HCT116 (cell line): ENCODE measurements around the gene CRADD.

Experiments
- EZH2phosphoT487 ChIP-seq: fragments of 200-600 bp; IDR thresholded peaks from 2 replicates; pipeline ENCODE4 v1.6.1; 2018; ENCODE audit warnings: antibody characterized with exemption, borderline replicate concordance
- JUND ChIP-seq: IDR thresholded peaks from 2 replicates; pipeline ENCODE4 v1.6.1; 2012
- POLR2A ChIP-seq: IDR thresholded peaks from 2 replicates; pipeline ENCODE4 v1.7.0; 2011; ENCODE audit warnings: borderline replicate concordance; ENCODE audit not compliant: insufficient read depth, insufficient read length; ENCODE audit errors: extremely low read depth
- POLR2AphosphoS5 ChIP-seq: IDR thresholded peaks from 2 replicates; pipeline ENCODE4 v1.6.1; 2011; ENCODE audit warnings: mild to moderate bottlenecking, low read depth, low read length, moderate library complexity
- RAD21 ChIP-seq: IDR thresholded peaks from 2 replicates; pipeline ENCODE4 v1.6.1; 2012; ENCODE audit warnings: low read depth, mild to moderate bottlenecking
- SP1 ChIP-seq: IDR thresholded peaks from 2 replicates; pipeline ENCODE4 v1.6.1; 2012; ENCODE audit warnings: low read depth
- ZFX ChIP-seq: fragments of 450-650 bp; IDR thresholded peaks from 2 replicates; pipeline ENCODE4 v1.6.1; 2017
- ZNF274 ChIP-seq: fragments of 200-500 bp; sonication (Bioruptor generic); IDR thresholded peaks from 2 replicates; pipeline ENCODE4 v1.6.1; 2014; ENCODE audit warnings: mild to moderate bottlenecking, low read depth, low read length, inconsistent platforms
- TF ChIP-seq, protein P1 (sequence below), 3 experiments: fragments of 200-600 bp in 1 of 3; sonication (generic) in 1 of 3; IDR thresholded peaks in 2 of 3; conservative IDR thresholded peaks in 1 of 3; 2 replicates each; pipeline ENCODE4 v1.5.1; 2012 to 2017; ENCODE audit warnings: low read depth in 2 of 3, low read length in 2 of 3, antibody characterized with exemption in 1 of 3, borderline replicate concordance in 1 of 3, control low read depth in 1 of 3, mild to moderate bottlenecking in 1 of 3, mixed read lengths in 1 of 3, mixed run types in 1 of 3, moderate library complexity in 1 of 3; ENCODE audit not compliant: insufficient read depth in 1 of 3
- TF ChIP-seq, protein P2 (sequence below): IDR thresholded peaks from 2 replicates; pipeline ENCODE4 v1.6.1; 2012; ENCODE audit warnings: low read depth
- TF ChIP-seq, protein P3 (sequence below): IDR thresholded peaks from 2 replicates; pipeline ENCODE4 v1.6.1; 2012
- TF ChIP-seq, protein P4 (sequence below): IDR thresholded peaks from 2 replicates; pipeline ENCODE4 v1.6.1; 2011; ENCODE audit warnings: mild to moderate bottlenecking, low read length, moderate library complexity; ENCODE audit not compliant: insufficient replicate concordance; ENCODE audit errors: extremely low read depth

DNA sequence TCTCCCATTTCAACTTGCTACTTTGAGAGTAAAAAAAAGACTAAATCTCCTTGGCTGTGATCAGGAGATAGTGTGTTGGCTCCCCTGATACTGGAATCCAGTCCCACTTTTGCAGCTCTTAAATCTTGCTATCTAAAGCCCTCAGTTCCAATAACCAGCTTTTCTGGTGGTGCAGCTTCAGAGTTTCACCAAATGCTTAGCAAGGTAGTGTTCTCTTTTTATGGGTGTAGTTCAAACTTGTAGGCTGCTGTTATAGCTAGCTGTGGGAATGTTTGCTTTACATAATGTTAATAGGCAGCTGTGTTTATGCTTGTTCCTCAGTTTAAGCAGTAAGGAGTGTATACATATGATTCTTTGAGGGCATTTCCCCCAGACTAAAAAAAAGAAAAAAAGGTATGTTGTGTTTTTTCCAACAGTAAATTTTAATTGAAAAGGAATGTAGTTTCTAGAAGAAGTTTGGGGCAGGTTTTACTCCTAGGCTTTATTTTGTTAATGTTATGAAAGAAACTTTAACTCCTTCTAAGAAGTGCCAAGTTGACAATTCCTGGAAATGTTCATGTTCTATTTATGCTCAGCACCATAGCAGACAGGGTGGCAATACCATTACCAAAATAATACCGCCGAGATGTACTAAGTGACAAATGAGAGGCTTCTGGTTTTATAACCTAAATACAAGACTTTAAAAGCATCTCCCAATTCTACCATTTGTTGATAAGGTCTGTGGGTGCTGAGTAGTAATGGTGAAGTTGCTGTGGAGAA is 12.1 kb downstream of the CRADD start:
- TF ChIP-seq, protein P1, sequence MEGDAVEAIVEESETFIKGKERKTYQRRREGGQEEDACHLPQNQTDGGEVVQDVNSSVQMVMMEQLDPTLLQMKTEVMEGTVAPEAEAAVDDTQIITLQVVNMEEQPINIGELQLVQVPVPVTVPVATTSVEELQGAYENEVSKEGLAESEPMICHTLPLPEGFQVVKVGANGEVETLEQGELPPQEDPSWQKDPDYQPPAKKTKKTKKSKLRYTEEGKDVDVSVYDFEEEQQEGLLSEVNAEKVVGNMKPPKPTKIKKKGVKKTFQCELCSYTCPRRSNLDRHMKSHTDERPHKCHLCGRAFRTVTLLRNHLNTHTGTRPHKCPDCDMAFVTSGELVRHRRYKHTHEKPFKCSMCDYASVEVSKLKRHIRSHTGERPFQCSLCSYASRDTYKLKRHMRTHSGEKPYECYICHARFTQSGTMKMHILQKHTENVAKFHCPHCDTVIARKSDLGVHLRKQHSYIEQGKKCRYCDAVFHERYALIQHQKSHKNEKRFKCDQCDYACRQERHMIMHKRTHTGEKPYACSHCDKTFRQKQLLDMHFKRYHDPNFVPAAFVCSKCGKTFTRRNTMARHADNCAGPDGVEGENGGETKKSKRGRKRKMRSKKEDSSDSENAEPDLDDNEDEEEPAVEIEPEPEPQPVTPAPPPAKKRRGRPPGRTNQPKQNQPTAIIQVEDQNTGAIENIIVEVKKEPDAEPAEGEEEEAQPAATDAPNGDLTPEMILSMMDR (IDR thresholded peaks at IDR 0.05 in 2 of 3, conservative IDR thresholded peaks at IDR 0.05 in 1 of 3; ENCODE audit: borderline replicate concordance in 1 of 3, insufficient read depth in 1 of 3, low read depth in 2 of 3, low read length in 2 of 3): no peak
- no peak for TF ChIP-seq POLR2AphosphoS5
- no peak for TF ChIP-seq POLR2A
- TF ChIP-seq ZFX: no peak
- TF ChIP-seq, protein P2, sequence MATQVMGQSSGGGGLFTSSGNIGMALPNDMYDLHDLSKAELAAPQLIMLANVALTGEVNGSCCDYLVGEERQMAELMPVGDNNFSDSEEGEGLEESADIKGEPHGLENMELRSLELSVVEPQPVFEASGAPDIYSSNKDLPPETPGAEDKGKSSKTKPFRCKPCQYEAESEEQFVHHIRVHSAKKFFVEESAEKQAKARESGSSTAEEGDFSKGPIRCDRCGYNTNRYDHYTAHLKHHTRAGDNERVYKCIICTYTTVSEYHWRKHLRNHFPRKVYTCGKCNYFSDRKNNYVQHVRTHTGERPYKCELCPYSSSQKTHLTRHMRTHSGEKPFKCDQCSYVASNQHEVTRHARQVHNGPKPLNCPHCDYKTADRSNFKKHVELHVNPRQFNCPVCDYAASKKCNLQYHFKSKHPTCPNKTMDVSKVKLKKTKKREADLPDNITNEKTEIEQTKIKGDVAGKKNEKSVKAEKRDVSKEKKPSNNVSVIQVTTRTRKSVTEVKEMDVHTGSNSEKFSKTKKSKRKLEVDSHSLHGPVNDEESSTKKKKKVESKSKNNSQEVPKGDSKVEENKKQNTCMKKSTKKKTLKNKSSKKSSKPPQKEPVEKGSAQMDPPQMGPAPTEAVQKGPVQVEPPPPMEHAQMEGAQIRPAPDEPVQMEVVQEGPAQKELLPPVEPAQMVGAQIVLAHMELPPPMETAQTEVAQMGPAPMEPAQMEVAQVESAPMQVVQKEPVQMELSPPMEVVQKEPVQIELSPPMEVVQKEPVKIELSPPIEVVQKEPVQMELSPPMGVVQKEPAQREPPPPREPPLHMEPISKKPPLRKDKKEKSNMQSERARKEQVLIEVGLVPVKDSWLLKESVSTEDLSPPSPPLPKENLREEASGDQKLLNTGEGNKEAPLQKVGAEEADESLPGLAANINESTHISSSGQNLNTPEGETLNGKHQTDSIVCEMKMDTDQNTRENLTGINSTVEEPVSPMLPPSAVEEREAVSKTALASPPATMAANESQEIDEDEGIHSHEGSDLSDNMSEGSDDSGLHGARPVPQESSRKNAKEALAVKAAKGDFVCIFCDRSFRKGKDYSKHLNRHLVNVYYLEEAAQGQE: no peak
- TF ChIP-seq, protein P3, sequence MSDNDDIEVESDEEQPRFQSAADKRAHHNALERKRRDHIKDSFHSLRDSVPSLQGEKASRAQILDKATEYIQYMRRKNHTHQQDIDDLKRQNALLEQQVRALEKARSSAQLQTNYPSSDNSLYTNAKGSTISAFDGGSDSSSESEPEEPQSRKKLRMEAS: no peak
- TF ChIP-seq ZNF274: no peak
- no peak for TF ChIP-seq JUND
- no peak for TF ChIP-seq SP1
- TF ChIP-seq EZH2phosphoT487: no peak
- TF ChIP-seq RAD21: no peak
- TF ChIP-seq, protein P4, sequence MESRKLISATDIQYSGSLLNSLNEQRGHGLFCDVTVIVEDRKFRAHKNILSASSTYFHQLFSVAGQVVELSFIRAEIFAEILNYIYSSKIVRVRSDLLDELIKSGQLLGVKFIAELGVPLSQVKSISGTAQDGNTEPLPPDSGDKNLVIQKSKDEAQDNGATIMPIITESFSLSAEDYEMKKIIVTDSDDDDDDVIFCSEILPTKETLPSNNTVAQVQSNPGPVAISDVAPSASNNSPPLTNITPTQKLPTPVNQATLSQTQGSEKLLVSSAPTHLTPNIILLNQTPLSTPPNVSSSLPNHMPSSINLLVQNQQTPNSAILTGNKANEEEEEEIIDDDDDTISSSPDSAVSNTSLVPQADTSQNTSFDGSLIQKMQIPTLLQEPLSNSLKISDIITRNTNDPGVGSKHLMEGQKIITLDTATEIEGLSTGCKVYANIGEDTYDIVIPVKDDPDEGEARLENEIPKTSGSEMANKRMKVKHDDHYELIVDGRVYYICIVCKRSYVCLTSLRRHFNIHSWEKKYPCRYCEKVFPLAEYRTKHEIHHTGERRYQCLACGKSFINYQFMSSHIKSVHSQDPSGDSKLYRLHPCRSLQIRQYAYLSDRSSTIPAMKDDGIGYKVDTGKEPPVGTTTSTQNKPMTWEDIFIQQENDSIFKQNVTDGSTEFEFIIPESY: no peak
